CD4-positive, alpha-beta memory T cell (primary cell): ENCODE data around the gene EHD4. TPM values are rescaled to one million over a fixed set of nuclear protein-coding genes. Genes with fewer than 3 reads are reported as not detected.

Experiments used
- CTCF ChIA-PET: fragments of 350-600 bp; sonication (Branson Sonifier 250); formaldehyde crosslinking; loops from one replicate; lab custom pipeline; 2021; ENCODE audit warnings: inconsistent platforms; ENCODE audit not compliant: partially characterized antibody; lab: Charles Lee
- POLR2A ChIA-PET: fragments of 350-600 bp; sonication (Branson Sonifier 250); formaldehyde crosslinking; loops from one replicate; lab custom pipeline; 2021; ENCODE audit not compliant: partially characterized antibody; lab: Charles Lee
- DNase-seq, 5 donors: peaks; one replicate each; pipeline versions ENCODE4 v3.0.0 to v3.0.0-alpha.2; 2020 to 2022; ENCODE audit warnings: mixed read lengths in 1 of 5
- H3K27ac ChIP-seq: one replicate; pipeline ENCODE4 v1.7.0; 2013; ENCODE audit warnings: low read depth, low read length
- H3K27me3 ChIP-seq: 2 replicates; pipeline ENCODE4 v1.7.0; 2013; ENCODE audit warnings: mild to moderate bottlenecking, low read length, moderate library complexity; ENCODE audit not compliant: insufficient read depth
- H3K36me3 ChIP-seq: 2 replicates; pipeline ENCODE4 v1.7.0; 2013; ENCODE audit warnings: mild to moderate bottlenecking, low read length, moderate library complexity; ENCODE audit not compliant: insufficient read depth
- H3K4me1 ChIP-seq: 2 replicates; pipeline ENCODE4 v1.7.0; 2013; ENCODE audit warnings: mild to moderate bottlenecking, low read length, moderate library complexity; ENCODE audit not compliant: insufficient read depth
- H3K4me3 ChIP-seq, 2 donors: one replicate each; pipeline ENCODE4 v1.7.0; 2013; ENCODE audit warnings: low read length in 2 of 2, mild to moderate bottlenecking in 1 of 2
- H3K9me3 ChIP-seq, 2 donors: one replicate each; pipeline ENCODE4 v1.7.0; 2013; ENCODE audit warnings: low read length in 2 of 2, control low read depth in 1 of 2; ENCODE audit not compliant: control insufficient read depth in 1 of 2
- H3K27ac Mint-ChIP-seq, 7 donors: one replicate each; pipeline ENCODE4 v1.8.0; 2020 to 2021; ENCODE audit warnings: mixed read lengths in 7 of 7, mild to moderate bottlenecking in 6 of 7, inconsistent platforms in 3 of 7, moderate library complexity in 3 of 7
- H3K27me3 Mint-ChIP-seq, 2 donors: one replicate each; pipeline ENCODE4 v1.8.0; 2020 to 2021; ENCODE audit warnings: mixed read lengths in 2 of 2
- H3K36me3 Mint-ChIP-seq, 2 donors: one replicate each; pipeline ENCODE4 v1.8.0; 2020 to 2021; ENCODE audit warnings: mixed read lengths in 2 of 2, inconsistent platforms in 1 of 2, mild to moderate bottlenecking in 1 of 2
- H3K4me1 Mint-ChIP-seq, 4 donors: one replicate each; pipeline ENCODE4 v1.8.0; 2020 to 2021; ENCODE audit warnings: mixed read lengths in 4 of 4, mild to moderate bottlenecking in 1 of 4
- H3K4me3 Mint-ChIP-seq, 8 donors: one replicate each; pipeline ENCODE4 v1.8.0; 2020 to 2021; ENCODE audit warnings: mixed read lengths in 8 of 8, mild to moderate bottlenecking in 7 of 8, moderate library complexity in 6 of 8, inconsistent platforms in 3 of 8
- H3K9me3 Mint-ChIP-seq, 8 donors: one replicate each; pipeline ENCODE4 v1.8.0; 2020 to 2021; ENCODE audit warnings: mixed read lengths in 8 of 8, mild to moderate bottlenecking in 5 of 8, inconsistent platforms in 3 of 8, moderate library complexity in 1 of 8
- intact Hi-C: fragments of 100-400 bp; cut with micrococcal nuclease; formaldehyde crosslinking; loops from one replicate; pipeline ENCODE4 v1.15.1; 2023
- polyA plus RNA-seq, 2 donors: library from polyadenylated mRNA; unstranded; fragments of 300-500 nt; fragmentation: Illumina TruSeq; gene quantifications; one replicate each; pipeline ENCODE4 v1.2.3, GENCODE V29; 2021
- total RNA-seq, 2 experiments: library from RNA; stranded (reverse); gene quantifications; one replicate each; pipeline ENCODE4 v1.2.3, GENCODE V29; 2021

Gene EHD4
- total and polyA plus RNA-seq, 4 experiments from 2014 or later = 13.9 to 16.4 (median 15.4) TPM

GRCh38 chr15:41872166-41872747 lies 100.1 kb downstream of the EHD4 start:
- POLR2A ChIA-PET = no interaction called here
- Histone ChIP-seq H3K36me3 (no peaks in the 10 kb centered on the region), H3K4me1 (peaks cover 11% of the 10 kb centered on the region), H3K4me3 (no peak overlapping the region), H3K27ac (no peak overlapping the region), H3K27me3 (no peaks in the 10 kb centered on the region), H3K9me3 (no peaks in the 10 kb centered on the region)
- CTCF ChIA-PET = no interaction called here
- peak overlapping the region in 5 of 7 donors; percentile 1 to 48 (median 26) for H3K27ac Mint-ChIP-seq
- peaks cover 0 to 2% (median 0%) of the 10 kb centered on the region in 8 donors for H3K9me3 Mint-ChIP-seq
- no peaks in the 10 kb centered on the region for H3K27me3 Mint-ChIP-seq
- H3K4me3 Mint-ChIP-seq = peak overlapping the region in 1 of 8 donors; percentile 9
- peaks cover 8 to 10% (median 9%) of the 10 kb centered on the region in 4 donors for H3K4me1 Mint-ChIP-seq
- DNase-seq = no peak
- H3K36me3 Mint-ChIP-seq = no peaks in the 10 kb centered on the region
- intact Hi-C loops = no loop called here

DNA sequence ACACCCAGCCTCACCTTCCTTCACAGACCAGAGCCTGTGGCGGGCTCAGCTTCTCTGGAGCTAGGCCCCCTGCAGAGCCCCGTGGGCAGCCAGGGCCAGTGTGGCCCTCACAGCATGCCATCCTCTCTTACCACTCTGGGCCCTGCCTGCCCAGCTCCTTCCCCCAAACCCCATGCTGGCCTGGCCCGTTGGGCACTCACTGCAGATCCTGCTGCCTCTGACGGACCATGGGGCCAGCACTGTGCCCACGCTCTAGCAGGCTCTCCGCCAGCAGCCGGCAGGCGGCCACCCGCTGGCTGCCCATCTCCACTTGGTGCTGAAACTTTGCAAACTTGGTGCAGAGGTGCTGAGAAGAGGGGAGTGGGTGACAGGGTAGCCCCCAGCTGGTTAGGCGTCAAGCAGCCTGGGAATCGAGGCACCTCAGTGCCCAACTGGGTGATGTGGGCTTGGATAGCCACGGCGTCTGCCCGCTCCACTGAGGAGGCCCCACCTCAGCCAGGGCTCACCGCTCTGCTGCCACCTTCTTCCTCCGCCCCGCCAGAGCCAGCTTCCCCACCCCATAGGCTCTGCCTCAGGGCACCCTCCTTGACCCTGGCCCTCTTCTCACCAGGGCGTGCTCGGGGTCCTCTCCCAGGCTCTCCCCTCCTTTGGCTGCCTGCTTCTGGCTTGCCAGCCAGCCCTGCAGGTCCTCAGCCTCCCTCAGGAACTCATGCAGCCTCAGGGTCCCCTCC lies 101.0 kb downstream of the EHD4 start:
- peaks cover 11% of the 10 kb centered on the region for H3K4me1 ChIP-seq
- Mint-ChIP-seq H3K36me3 (no peaks in the 10 kb centered on the region), H3K27ac (peak overlapping the region; percentile 13 to 98 (median 96)), H3K27me3 (no peaks in the 10 kb centered on the region), H3K4me3 (no peak overlapping the region), H3K4me1 (peaks cover 8 to 10% (median 9%) of the 10 kb centered on the region in 4 donors), H3K9me3 (peaks cover 0 to 2% (median 0%) of the 10 kb centered on the region in 8 donors)
- CTCF ChIA-PET = interaction anchor here (0.9 to 2.2 kb wide), 7 partner anchors 10 to 98 kb away, joined by 3 to 10 read pairs (median 5); partner anchors contain the start of gene MAPKBP1
- no peaks in the 10 kb centered on the region for H3K36me3 ChIP-seq
- no peak for DNase-seq
- no peaks in the 10 kb centered on the region for H3K27me3 ChIP-seq
- H3K27ac ChIP-seq = no peak overlapping the region
- intact Hi-C loops = no loop called here
- POLR2A ChIA-PET = interaction anchor here (0.5 to 1.6 kb wide), 4 partner anchors 11 to 131 kb away, joined by 3 to 6 read pairs (median 4); partner anchors contain the start of gene SPTBN5
- H3K9me3 ChIP-seq = no peaks in the 10 kb centered on the region
- H3K4me3 ChIP-seq = no peak overlapping the region

- CTCF ChIA-PET = interaction anchor here (0.9 to 2.2 kb wide), 8 partner anchors 9 to 97 kb away, joined by 3 to 10 read pairs (median 5); partner anchors contain the start of gene MAPKBP1
- H3K4me3 Mint-ChIP-seq = peak overlapping the region in 7 of 8 donors; percentile 12 to 82 (median 64)
- H3K36me3 Mint-ChIP-seq = no peaks in the 10 kb centered on the region
- peaks cover 0 to 2% (median 0%) of the 10 kb centered on the region in 8 donors for H3K9me3 Mint-ChIP-seq
- DNase-seq = peak; percentile 67 to 79 (median 71)
- intact Hi-C loops = loop anchor here (1.0 kb wide), 1 partner anchor 102 kb away; the partner anchor contains the start of gene EHD4
- Histone ChIP-seq H3K4me1 (peaks cover 11% of the 10 kb centered on the region), H3K27me3 (no peaks in the 10 kb centered on the region), H3K4me3 (no peak overlapping the region), H3K36me3 (no peaks in the 10 kb centered on the region), H3K27ac (no peak overlapping the region), H3K9me3 (no peaks in the 10 kb centered on the region)
- POLR2A ChIA-PET = interaction anchor here (0.5 to 1.6 kb wide), 5 partner anchors 12 to 132 kb away, joined by 3 to 6 read pairs (median 3); partner anchors contain the start of gene SPTBN5
- peak overlapping the region; percentile 13 to 98 (median 96) for H3K27ac Mint-ChIP-seq
- H3K4me1 Mint-ChIP-seq = peaks cover 8 to 10% (median 9%) of the 10 kb centered on the region in 4 donors
- no peaks in the 10 kb centered on the region for H3K27me3 Mint-ChIP-seq
Measured at GRCh38 chr15:41870689-41871081, 101.7 kb downstream of the EHD4 start.

- Histone ChIP-seq H3K27me3 (no peaks in the 10 kb centered on the region), H3K4me1 (peaks cover 11% of the 10 kb centered on the region), H3K9me3 (no peaks in the 10 kb centered on the region), H3K27ac (no peak overlapping the region), H3K4me3 (no peak overlapping the region), H3K36me3 (no peaks in the 10 kb centered on the region)
- DNase-seq = no peak
- ChIA-PET POLR2A (interaction anchor here (0.9 to 1.6 kb wide), 4 partner anchors 12 to 67 kb away, joined by 3 to 6 read pairs (median 4); partner anchors contain the start of gene SPTBN5), CTCF (interaction anchor here (0.9 to 2.2 kb wide), 8 partner anchors 9 to 96 kb away, joined by 3 to 10 read pairs (median 5); partner anchors contain the start of gene MAPKBP1)
- Mint-ChIP-seq H3K27me3 (no peaks in the 10 kb centered on the region), H3K36me3 (no peaks in the 10 kb centered on the region), H3K4me1 (peaks cover 8 to 10% (median 9%) of the 10 kb centered on the region in 4 donors), H3K27ac (peak overlapping the region; percentile 13 to 98 (median 96)), H3K4me3 (peak overlapping the region in 7 of 8 donors; percentile 12 to 82 (median 64)), H3K9me3 (peaks cover 0 to 2% (median 0%) of the 10 kb centered on the region in 8 donors)
- intact Hi-C loops = loop anchor here (1.0 kb wide), 1 partner anchor 102 kb away; the partner anchor contains the start of gene EHD4
Measured at GRCh38 chr15:41869770-41870688, 102.3 kb downstream of the EHD4 start.

DNA sequence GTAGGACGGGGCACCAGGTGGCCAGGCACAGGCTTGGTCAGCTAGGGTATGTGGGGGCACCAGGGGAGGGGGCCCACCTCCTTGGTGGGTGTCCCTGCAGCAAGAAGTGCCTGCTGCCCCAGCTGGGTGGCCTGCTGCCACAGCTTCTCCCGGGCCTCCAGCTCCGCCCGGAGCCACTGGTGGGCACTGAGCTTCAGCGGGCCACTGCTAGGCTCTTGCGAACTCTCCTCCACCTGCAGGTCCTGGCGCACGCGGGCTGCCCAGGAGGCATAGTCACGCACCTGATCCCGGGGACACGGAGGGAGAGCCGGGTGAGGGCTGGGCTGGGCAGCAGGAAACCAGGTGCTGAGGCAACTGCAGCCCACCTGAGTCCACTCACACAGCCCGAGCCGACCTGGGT lies 104.0 kb downstream of the EHD4 start:
- Mint-ChIP-seq H3K4me1 (peaks cover 8 to 10% (median 9%) of the 10 kb centered on the region in 4 donors), H3K9me3 (no peaks in the 10 kb centered on the region), H3K36me3 (no peaks in the 10 kb centered on the region), H3K27me3 (no peaks in the 10 kb centered on the region), H3K4me3 (no peak overlapping the region), H3K27ac (peak overlapping the region in 1 of 7 donors; percentile 30)
- H3K27ac ChIP-seq = no peak overlapping the region
- intact Hi-C loops = no loop called here
- no peak for DNase-seq
- H3K36me3 ChIP-seq = no peaks in the 10 kb centered on the region
- H3K27me3 ChIP-seq = no peaks in the 10 kb centered on the region
- ChIA-PET POLR2A (interaction anchor here (1.2 kb wide), 1 partner anchor 25 kb away, joined by 4 read pairs; no protein-coding TSS in a partner anchor), CTCF (no interaction called here)
- no peaks in the 10 kb centered on the region for H3K9me3 ChIP-seq
- peaks cover 11% of the 10 kb centered on the region for H3K4me1 ChIP-seq
- no peak overlapping the region for H3K4me3 ChIP-seq

DNA sequence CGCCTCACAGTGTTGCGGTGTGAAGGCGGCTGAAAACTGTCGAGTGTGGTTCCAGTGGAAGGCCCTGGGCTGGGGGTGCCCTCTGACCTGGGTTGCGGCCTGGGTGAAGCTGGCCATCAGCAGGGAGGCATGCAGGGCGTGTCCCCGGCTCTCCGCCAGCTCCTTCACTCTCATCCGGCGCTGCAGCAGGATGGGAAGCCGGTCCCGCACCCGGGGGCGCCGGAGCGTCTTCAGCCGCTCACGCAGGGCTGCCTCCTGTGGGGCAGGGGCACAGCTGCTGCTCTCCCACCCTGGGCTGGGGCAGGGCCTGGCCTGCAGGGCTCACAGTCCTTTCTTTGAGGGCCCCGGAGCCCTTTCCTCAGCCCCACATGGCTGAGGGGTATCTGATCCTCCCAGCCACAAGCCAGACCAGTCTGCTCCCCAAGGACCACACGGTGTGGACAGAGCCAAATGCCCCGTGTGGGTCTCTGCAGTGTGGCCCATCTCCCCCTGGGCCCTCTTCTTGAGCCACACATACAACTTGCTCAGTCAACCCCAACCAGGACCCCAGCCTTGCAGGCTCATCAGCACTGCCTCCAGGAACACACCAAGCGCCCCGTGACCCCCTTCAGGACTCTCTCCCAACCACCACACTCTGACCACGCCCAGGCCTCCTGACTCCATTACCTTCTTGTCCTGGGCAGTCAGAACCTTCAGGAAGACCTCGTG lies 105.3 kb downstream of the EHD4 start:
- intact Hi-C loops = no loop called here
- no peak overlapping the region for H3K4me3 ChIP-seq
- H3K27me3 ChIP-seq = no peaks in the 10 kb centered on the region
- DNase-seq = no peak
- ChIA-PET POLR2A (no interaction called here), CTCF (no interaction called here)
- Mint-ChIP-seq H3K36me3 (no peaks in the 10 kb centered on the region), H3K27ac (peak overlapping the region in 2 of 7 donors; percentile 52 to 74), H3K4me1 (peaks cover 8 to 13% (median 11%) of the 10 kb centered on the region in 4 donors), H3K9me3 (no peaks in the 10 kb centered on the region), H3K4me3 (no peak overlapping the region), H3K27me3 (no peaks in the 10 kb centered on the region)
- H3K4me1 ChIP-seq = peaks cover 11% of the 10 kb centered on the region
- H3K27ac ChIP-seq = no peak overlapping the region
- no peaks in the 10 kb centered on the region for H3K36me3 ChIP-seq
- no peaks in the 10 kb centered on the region for H3K9me3 ChIP-seq
